ENCODE results near the gene CD44.

- TF ChIP-seq POLR2A (IDR thresholded peaks at IDR 0.05) (no peak), CTCF (IDR thresholded peaks at IDR 0.05) (no peak)
Measured at GRCh38 chr11:35280727-35281126, 141.8 kb downstream of the CD44 start.
